ENCODE results near the gene CHCHD3. TPM values are rescaled to one million over a fixed set of nuclear protein-coding genes. Genes with fewer than 3 reads are reported as not detected.

The CHCHD3 gene
- total and polyA plus RNA-seq, 2 donors (not counting 1 experiment from before 2014, with no cell fraction given): 80.8 to 94.0 TPM

DNA sequence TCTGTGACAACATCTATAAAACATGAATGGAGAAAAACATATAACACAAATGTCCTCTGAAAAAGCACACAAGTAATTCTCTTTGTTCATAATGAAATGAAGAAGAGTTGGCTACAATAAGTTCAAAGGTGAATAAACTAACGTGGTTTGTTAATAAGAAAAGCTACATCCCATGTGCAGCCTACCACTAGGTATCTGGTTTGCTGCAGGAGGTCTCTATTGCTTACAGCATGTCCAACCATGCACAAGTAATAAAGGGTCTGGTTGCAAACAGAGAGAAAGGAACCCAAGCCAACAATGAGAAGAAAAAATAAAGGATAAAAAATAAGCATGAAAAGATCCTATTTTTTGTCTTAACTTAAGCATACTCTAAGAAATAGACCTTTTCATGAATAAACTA is 139.2 kb downstream of the CHCHD3 start:
- H2AFZ ChIP-seq (ENCODE audit: low read length): no peak overlapping the region
- H3K4me1 ChIP-seq (ENCODE audit: control insufficient read depth, extremely low read depth, insufficient read depth, low read length): no peaks in the 10 kb centered on the region
- no peak overlapping the region for H3K9ac ChIP-seq (ENCODE audit: insufficient read depth, low read length)
- peak in 1 of 2 donors; percentile 38 for DNase-seq (ENCODE audit: low read depth in 2 of 2)
- no peaks in the 10 kb centered on the region for H3K36me3 ChIP-seq (ENCODE audit: control insufficient read depth, insufficient read depth, low read length)
- no peak overlapping the region for H3K4me2 ChIP-seq (ENCODE audit: extremely low read depth, insufficient read depth, low read length)
- no peaks in the 10 kb centered on the region for H3K9me3 ChIP-seq (ENCODE audit: control insufficient read depth, insufficient read depth, low read depth, low read length)
- H3K27me3 ChIP-seq (ENCODE audit: control insufficient read depth, insufficient read depth, low read length): no peaks in the 10 kb centered on the region
- no peak overlapping the region for H3K4me3 ChIP-seq (replicated peaks in 1 of 4; ENCODE audit: control extremely low read depth in 1 of 4, insufficient read depth in 1 of 4, low read depth in 3 of 4, low read length in 4 of 4)
- no peaks in the 10 kb centered on the region for H3K79me2 ChIP-seq (ENCODE audit: control insufficient read depth, insufficient read depth, low read length)
- TF ChIP-seq EZH2 (IDR thresholded peaks at IDR 0.05; ENCODE audit: low read length, missing control alignments): no peak
- TF ChIP-seq, protein P1, sequence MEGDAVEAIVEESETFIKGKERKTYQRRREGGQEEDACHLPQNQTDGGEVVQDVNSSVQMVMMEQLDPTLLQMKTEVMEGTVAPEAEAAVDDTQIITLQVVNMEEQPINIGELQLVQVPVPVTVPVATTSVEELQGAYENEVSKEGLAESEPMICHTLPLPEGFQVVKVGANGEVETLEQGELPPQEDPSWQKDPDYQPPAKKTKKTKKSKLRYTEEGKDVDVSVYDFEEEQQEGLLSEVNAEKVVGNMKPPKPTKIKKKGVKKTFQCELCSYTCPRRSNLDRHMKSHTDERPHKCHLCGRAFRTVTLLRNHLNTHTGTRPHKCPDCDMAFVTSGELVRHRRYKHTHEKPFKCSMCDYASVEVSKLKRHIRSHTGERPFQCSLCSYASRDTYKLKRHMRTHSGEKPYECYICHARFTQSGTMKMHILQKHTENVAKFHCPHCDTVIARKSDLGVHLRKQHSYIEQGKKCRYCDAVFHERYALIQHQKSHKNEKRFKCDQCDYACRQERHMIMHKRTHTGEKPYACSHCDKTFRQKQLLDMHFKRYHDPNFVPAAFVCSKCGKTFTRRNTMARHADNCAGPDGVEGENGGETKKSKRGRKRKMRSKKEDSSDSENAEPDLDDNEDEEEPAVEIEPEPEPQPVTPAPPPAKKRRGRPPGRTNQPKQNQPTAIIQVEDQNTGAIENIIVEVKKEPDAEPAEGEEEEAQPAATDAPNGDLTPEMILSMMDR (conservative IDR thresholded peaks at IDR 0.05 in 1 of 2, IDR thresholded peaks at IDR 0.05 in 1 of 2; ENCODE audit: low read depth in 1 of 2, low read length in 2 of 2): no peak
- no peaks in the 10 kb centered on the region for H4K20me1 ChIP-seq (ENCODE audit: control insufficient read depth, extremely low read depth, insufficient read depth, low read length)
- no peak overlapping the region for H3K27ac ChIP-seq (ENCODE audit: insufficient read depth, low read length)

DNA sequence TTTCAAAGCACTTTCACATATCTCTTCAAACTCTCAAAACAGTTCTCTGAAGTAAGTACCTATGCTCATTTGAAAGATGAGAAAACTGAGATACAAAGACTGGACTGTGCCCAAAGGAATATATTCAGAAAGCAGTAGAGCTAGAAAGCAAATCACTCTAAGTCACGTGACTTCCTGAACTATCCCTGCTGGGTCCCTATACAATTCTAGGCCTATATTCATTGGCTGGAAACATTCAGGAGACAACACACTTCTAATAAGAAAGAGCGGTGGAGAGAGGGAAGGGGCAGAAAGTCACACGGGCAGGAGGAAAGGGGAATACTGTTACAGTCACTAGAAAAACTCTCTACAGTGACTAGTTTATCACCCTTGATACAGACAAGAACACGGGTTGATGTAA is 140.0 kb downstream of the CHCHD3 start:
- H3K4me1 ChIP-seq (ENCODE audit: control insufficient read depth, extremely low read depth, insufficient read depth, low read length): no peaks in the 10 kb centered on the region

DNA sequence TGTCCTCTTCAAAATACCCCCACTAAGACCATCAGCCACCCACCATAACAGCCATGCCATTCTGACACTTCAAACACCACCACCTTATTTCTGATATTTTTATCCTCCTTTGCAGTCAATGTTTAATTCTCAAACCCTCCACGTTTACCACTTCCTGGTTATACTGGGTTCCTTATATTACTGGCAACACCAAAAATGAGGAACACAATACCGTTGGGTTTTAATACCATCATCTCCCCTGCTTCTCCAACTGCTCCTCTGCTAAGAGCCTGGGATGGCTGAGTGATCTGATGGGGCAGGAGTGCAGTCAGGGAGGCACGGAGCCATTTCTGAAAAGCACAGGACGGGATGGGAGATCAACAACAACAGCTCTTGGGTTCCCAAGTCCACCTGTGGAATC is 140.5 kb downstream of the CHCHD3 start:
- Histone ChIP-seq H3K9ac (ENCODE audit: insufficient read depth, low read length) (no peak overlapping the region), H3K36me3 (ENCODE audit: control insufficient read depth, insufficient read depth, low read length) (no peaks in the 10 kb centered on the region), H3K79me2 (ENCODE audit: control insufficient read depth, insufficient read depth, low read length) (no peaks in the 10 kb centered on the region), H3K27ac (ENCODE audit: insufficient read depth, low read length) (no peak overlapping the region), H3K27me3 (ENCODE audit: control insufficient read depth, insufficient read depth, low read length) (no peaks in the 10 kb centered on the region), H3K4me2 (ENCODE audit: extremely low read depth, insufficient read depth, low read length) (no peak overlapping the region), H3K9me3 (ENCODE audit: control insufficient read depth, insufficient read depth, low read depth, low read length) (no peaks in the 10 kb centered on the region), H3K4me3 (replicated peaks in 1 of 4; ENCODE audit: control extremely low read depth in 1 of 4, insufficient read depth in 1 of 4, low read depth in 3 of 4, low read length in 4 of 4) (no peak overlapping the region), H4K20me1 (ENCODE audit: control insufficient read depth, extremely low read depth, insufficient read depth, low read length) (no peaks in the 10 kb centered on the region), H2AFZ (ENCODE audit: low read length) (no peak overlapping the region), H3K4me1 (ENCODE audit: control insufficient read depth, extremely low read depth, insufficient read depth, low read length) (no peaks in the 10 kb centered on the region)
- TF ChIP-seq, protein P1 (conservative IDR thresholded peaks at IDR 0.05 in 1 of 2, IDR thresholded peaks at IDR 0.05 in 1 of 2; ENCODE audit: low read depth in 1 of 2, low read length in 2 of 2): no peak
- no peak for TF ChIP-seq EZH2 (IDR thresholded peaks at IDR 0.05; ENCODE audit: low read length, missing control alignments)
- no peak for DNase-seq (ENCODE audit: low read depth in 2 of 2)

More for the DNA sequence above, 140.0 kb downstream of the CHCHD3 start:
- Histone ChIP-seq H3K9me3 (ENCODE audit: control insufficient read depth, insufficient read depth, low read depth, low read length) (no peaks in the 10 kb centered on the region), H3K4me2 (ENCODE audit: extremely low read depth, insufficient read depth, low read length) (no peak overlapping the region), H3K9ac (ENCODE audit: insufficient read depth, low read length) (no peak overlapping the region), H3K27me3 (ENCODE audit: control insufficient read depth, insufficient read depth, low read length) (no peaks in the 10 kb centered on the region), H3K79me2 (ENCODE audit: control insufficient read depth, insufficient read depth, low read length) (no peaks in the 10 kb centered on the region), H3K27ac (ENCODE audit: insufficient read depth, low read length) (no peak overlapping the region), H3K4me3 (replicated peaks in 1 of 4; ENCODE audit: control extremely low read depth in 1 of 4, insufficient read depth in 1 of 4, low read depth in 3 of 4, low read length in 4 of 4) (no peak overlapping the region), H4K20me1 (ENCODE audit: control insufficient read depth, extremely low read depth, insufficient read depth, low read length) (no peaks in the 10 kb centered on the region), H3K36me3 (ENCODE audit: control insufficient read depth, insufficient read depth, low read length) (no peaks in the 10 kb centered on the region), H2AFZ (ENCODE audit: low read length) (no peak overlapping the region)
- no peak for TF ChIP-seq EZH2 (IDR thresholded peaks at IDR 0.05; ENCODE audit: low read length, missing control alignments)
- TF ChIP-seq, protein P1 (conservative IDR thresholded peaks at IDR 0.05 in 1 of 2, IDR thresholded peaks at IDR 0.05 in 1 of 2; ENCODE audit: low read depth in 1 of 2, low read length in 2 of 2): no peak
- DNase-seq (ENCODE audit: low read depth in 2 of 2): no peak
